ENCODE results near the gene RFX2.
"Not testable (repeated sequence)": the region's sequence is repeated elsewhere in the genome, so short reads cannot be mapped to it uniquely, and the experiment has no call there.

The RFX2 gene

GRCh38 chr19:5990289-5990797, 120.0 kb downstream of the RFX2 start:
- no peak for DNase-seq (ENCODE audit: low read depth in 2 of 2)

DNA sequence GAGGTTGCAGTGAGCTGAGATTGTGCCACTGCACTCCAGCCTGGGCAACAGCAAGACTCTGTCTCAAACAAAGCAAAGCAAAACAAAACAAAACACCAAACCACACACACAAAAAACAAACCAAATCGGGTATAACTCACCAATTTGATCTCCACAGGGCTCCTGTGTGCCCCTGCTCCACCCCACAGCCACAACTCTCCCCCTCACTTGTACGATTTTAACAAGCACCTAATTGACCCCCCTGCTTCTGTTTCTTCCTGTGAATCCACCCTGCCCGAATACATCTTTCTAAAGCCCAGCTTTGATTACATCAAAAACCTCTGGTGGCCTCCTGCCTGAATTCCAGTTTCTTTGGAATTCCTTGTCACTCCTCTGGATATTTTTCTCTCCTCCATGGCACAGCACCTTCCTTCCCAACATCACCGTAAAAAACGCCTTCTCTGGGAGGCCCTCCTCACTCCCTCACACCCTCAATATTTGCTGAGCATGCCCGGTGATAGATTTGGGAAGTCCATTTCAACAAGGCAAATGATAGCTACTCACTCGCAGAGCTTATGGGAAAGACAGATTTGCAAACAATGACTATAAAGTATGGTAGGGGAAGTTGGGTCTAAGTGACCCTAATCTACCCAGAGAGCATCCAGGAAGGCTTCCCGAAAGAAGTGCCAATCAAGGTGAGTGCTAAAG, 120.8 kb downstream of the RFX2 start:
- no peak for DNase-seq (ENCODE audit: low read depth in 2 of 2)

- DNase-seq (ENCODE audit: low read depth in 2 of 2): no peak
These were observed 121.5 kb downstream of the RFX2 start for GRCh38 chr19:5988517-5989387.

- peak; percentile 34 to 43 for DNase-seq (ENCODE audit: low read depth in 2 of 2)
These were observed 123.1 kb downstream of the RFX2 start for GRCh38 chr19:5987077-5987818.

GRCh38 chr19:5985837-5986236, 124.5 kb downstream of the RFX2 start:
- DNase-seq (ENCODE audit: low read depth in 2 of 2): not testable (repeated sequence)

- no peak for DNase-seq (ENCODE audit: low read depth in 2 of 2)
These were observed 125.1 kb downstream of the RFX2 start for GRCh38 chr19:5985098-5985783.

GRCh38 chr19:5984600-5984999, 125.7 kb downstream of the RFX2 start:
- DNase-seq (ENCODE audit: low read depth in 2 of 2): no peak

DNA sequence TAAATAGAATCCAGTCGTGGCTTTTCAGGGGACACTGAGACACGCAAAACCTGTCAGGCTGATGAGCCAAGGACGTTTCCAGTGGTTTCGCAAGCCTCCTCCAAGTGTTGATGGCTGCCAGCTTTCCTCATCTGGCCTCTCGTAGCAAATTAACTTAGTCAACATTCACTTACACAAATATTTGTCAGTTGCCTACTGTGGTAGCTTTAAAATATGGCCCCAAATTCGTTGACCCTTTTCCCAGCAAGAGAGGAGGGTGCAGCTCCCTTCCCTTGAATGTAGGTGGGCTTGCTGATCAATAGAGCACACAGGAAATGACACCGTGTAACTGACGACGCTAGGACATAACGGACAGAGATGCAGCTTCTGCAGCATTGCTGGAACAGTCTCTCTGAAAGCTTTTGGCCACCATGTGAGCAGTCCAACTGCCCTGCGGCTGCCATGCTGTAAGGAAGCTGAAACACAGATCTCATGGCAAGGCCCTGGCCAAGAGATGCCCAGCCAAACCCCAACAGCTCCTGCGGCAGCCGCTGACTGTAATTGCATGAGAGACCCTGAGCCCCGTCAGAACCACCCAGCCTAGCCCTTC, 126.8 kb downstream of the RFX2 start:
- no peak for DNase-seq (ENCODE audit: low read depth in 2 of 2)

- no peak for DNase-seq (ENCODE audit: low read depth in 2 of 2)
These were observed 131.4 kb downstream of the RFX2 start for GRCh38 chr19:5978606-5979552.

- peak; percentile 97 for DNase-seq (ENCODE audit: low read depth in 2 of 2)
These were observed 132.3 kb downstream of the RFX2 start, which contains the start of gene RANBP3 for GRCh38 chr19:5977785-5978605. Gene RANBP3, minus strand, starts transcription at chr19:5978140. Its CDS starts 58 bp downstream, at chr19:5978082.

GRCh38 chr19:5977222-5977784, 133.0 kb downstream of the RFX2 start:
- no peak for DNase-seq (ENCODE audit: low read depth in 2 of 2)

DNA sequence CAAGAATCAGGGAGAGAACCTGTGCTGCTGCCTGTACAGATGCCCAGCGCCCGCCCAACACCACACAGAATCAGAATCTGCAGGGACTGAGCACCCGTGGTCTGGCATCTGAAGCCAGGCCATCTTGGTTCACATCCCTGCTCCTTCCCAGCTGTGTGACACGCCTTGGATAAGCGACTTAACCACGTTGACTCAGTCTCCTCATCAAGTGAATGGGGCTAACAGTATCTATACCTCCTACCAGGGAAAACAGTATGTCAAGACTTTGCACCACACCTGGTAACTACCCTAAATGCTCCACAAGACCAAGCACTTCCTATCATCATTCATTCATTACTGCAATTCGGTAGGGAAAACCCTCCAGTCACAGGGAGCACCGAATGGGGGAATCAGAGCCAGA, 133.5 kb downstream of the RFX2 start:
- no peak for DNase-seq (ENCODE audit: low read depth in 2 of 2)

DNA sequence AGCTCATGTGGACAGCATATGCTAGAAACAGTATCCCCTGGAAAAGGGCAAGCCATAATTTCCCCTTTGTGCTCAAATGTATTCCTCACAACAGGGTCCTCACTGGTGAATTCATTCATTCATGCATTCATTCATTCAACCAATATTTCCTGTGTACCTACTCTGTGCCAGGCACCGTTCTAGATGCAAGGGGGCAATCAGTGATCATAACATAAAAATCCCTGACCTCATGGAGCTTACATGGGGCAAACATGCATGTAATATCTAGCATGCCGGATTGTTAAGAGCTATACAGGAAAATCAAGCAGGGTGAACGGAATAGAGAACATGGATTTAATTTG, 134.9 kb downstream of the RFX2 start:
- DNase-seq (ENCODE audit: low read depth in 2 of 2): no peak

DNA sequence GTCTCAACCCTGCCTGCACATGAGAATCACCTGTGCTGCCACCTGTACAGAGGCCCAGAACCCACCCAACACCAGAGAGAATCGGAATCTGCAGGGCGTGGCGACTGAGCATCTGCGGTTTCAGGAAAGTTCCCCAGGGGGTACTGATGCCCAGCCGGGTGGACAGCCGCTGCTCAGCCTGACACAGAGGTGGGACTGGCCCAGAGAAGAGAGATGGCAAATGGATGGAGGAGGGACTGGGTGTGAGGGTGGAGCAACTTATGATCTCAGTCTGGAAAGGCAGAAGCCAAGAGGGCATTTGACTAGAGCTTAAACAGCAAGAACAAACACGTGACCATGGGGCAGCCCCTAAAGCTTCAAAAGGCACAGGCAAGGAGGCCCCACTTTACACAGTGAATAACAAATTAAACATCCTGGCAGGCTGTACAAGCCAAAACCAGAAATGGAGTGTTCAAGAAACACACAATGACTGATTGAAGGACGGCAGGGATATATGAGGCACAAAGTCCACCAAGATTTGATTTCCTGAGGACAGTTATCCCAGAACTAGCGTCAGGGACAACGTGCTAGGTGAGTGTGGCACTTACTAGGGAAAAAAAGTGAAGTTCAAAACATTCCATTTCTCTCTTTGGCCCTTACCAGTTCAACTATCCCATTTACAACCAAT, 135.4 kb downstream of the RFX2 start:
- no peak for DNase-seq (ENCODE audit: low read depth in 2 of 2)

GRCh38 chr19:5973867-5974635, 136.2 kb downstream of the RFX2 start:
- DNase-seq (ENCODE audit: low read depth in 2 of 2): no peak

GRCh38 chr19:5973376-5973775, 136.9 kb downstream of the RFX2 start:
- DNase-seq (ENCODE audit: low read depth in 2 of 2): no peak

- no peak for DNase-seq (ENCODE audit: low read depth in 2 of 2)
These were observed 138.0 kb downstream of the RFX2 start for GRCh38 chr19:5972355-5972731.

Measured in fibroblast of skin of left quadriceps (primary cell).